H1 (cell line): ENCODE data around the gene NNMT. TPM values are rescaled to one million over a fixed set of nuclear protein-coding genes. Genes with fewer than 3 reads are reported as not detected.

Experiments used
- CTCF ChIA-PET: fragments of 300-600 bp; sonication (Branson Sonifier 250); formaldehyde crosslinking; loops from one replicate; lab custom pipeline; 2021; ENCODE audit not compliant: partially characterized antibody; lab: Charles Lee
- POLR2A ChIA-PET: fragments of 300-600 bp; sonication (Branson Sonifier 250); formaldehyde crosslinking; loops from one replicate; lab custom pipeline; 2021; ENCODE audit warnings: inconsistent platforms; ENCODE audit not compliant: partially characterized antibody; lab: Charles Lee
- DNase-seq, 2 experiments: peaks; one replicate each; pipeline versions ENCODE4 v3.0.0 to v3.0.0-alpha.2; 2010 to 2022; ENCODE audit warnings: low spot score in 2 of 2, low read depth in 1 of 2, mixed read lengths in 1 of 2
- FAIRE-seq: peaks from 2 replicates; lab custom pipeline; 2011; peaks lifted over from hg19 to GRCh38; lab: Jason Lieb, UNC
- H2AFZ ChIP-seq: 2 replicates; pipeline ENCODE4 v1.8.1; 2012; ENCODE audit warnings: low read length, inconsistent platforms
- H2AK5ac ChIP-seq: 2 replicates; pipeline ENCODE4 v1.6.1; 2013; ENCODE audit warnings: low read depth, low read length
- H2BK120ac ChIP-seq: replicated peaks from 2 replicates; pipeline ENCODE3; 2013; ENCODE audit warnings: low read depth, low read length, inconsistent platforms
- H2BK12ac ChIP-seq: 2 replicates; pipeline ENCODE4 v1.6.1; 2013; ENCODE audit warnings: low read depth, low read length
- H2BK15ac ChIP-seq: 2 replicates; pipeline ENCODE4 v1.6.1; 2013; ENCODE audit warnings: low read length
- H2BK20ac ChIP-seq: 2 replicates; pipeline ENCODE4 v1.6.1; 2013; ENCODE audit warnings: low read length
- H2BK5ac ChIP-seq: 2 replicates; pipeline ENCODE4 v1.6.1; 2013; ENCODE audit warnings: low read depth, low read length
- H3K14ac ChIP-seq: 2 replicates; pipeline ENCODE4 v1.6.1; 2013; ENCODE audit warnings: inconsistent platforms; ENCODE audit not compliant: insufficient read length
- H3K18ac ChIP-seq: 2 replicates; pipeline ENCODE4 v1.6.1; 2013; ENCODE audit warnings: low read length; ENCODE audit errors: extremely low read depth
- H3K23ac ChIP-seq: 2 replicates; pipeline ENCODE4 v1.6.1; 2013; ENCODE audit warnings: inconsistent platforms; ENCODE audit not compliant: insufficient read length
- H3K23me2 ChIP-seq: 2 replicates; pipeline ENCODE4 v1.6.1; 2013; ENCODE audit warnings: low read depth, low read length
- H3K27ac ChIP-seq: 2 replicates; pipeline ENCODE4 v1.6.1; 2011; ENCODE audit warnings: low read depth, low read length, inconsistent platforms
- H3K27me3 ChIP-seq, 4 experiments: replicated peaks in 1 of 4; 1 replicate in 1 of 4; 2 replicates in 3 of 4; pipeline versions ENCODE4 v1.6.1 to v1.8.1; 2011 to 2013; ENCODE audit warnings: low read length in 3 of 4, mild to moderate bottlenecking in 3 of 4, inconsistent platforms in 2 of 4, mixed read lengths in 2 of 4, moderate library complexity in 1 of 4; ENCODE audit not compliant: control insufficient read depth in 3 of 4, insufficient read depth in 3 of 4; ENCODE audit errors: extremely low read depth in 1 of 4
- H3K36me3 ChIP-seq, 4 experiments: 2 replicates each; pipeline versions ENCODE4 v1.6.1 to v1.8.1; 2011 to 2013; ENCODE audit warnings: mild to moderate bottlenecking in 4 of 4, low read length in 3 of 4, moderate library complexity in 2 of 4, control low read depth in 1 of 4, inconsistent platforms in 1 of 4; ENCODE audit not compliant: insufficient read depth in 4 of 4, control insufficient read depth in 2 of 4
- H3K4ac ChIP-seq: replicated peaks from 2 replicates; pipeline ENCODE3; 2013; ENCODE audit warnings: low read length, low read depth, mixed read lengths, inconsistent platforms; ENCODE audit not compliant: insufficient read length
- H3K4me1 ChIP-seq, 4 experiments: replicated peaks in 1 of 4; 1 replicate in 1 of 4; 2 replicates in 3 of 4; pipeline versions ENCODE4 v1.6.1 to v1.8.1; 2011 to 2013; ENCODE audit warnings: low read length in 3 of 4, inconsistent platforms in 2 of 4, mixed read lengths in 1 of 4; ENCODE audit not compliant: insufficient read depth in 4 of 4, control insufficient read depth in 3 of 4
- H3K4me2 ChIP-seq, 2 experiments: 2 replicates each; pipeline versions ENCODE4 v1.6.1 to v1.8.1; 2011 to 2013; ENCODE audit warnings: low read depth in 2 of 2, low read length in 2 of 2, control low read depth in 1 of 2, inconsistent platforms in 1 of 2, mild to moderate bottlenecking in 1 of 2; ENCODE audit not compliant: insufficient read depth in 1 of 2
- H3K4me3 ChIP-seq, 4 experiments: fragments of 200-600, 300-600 bp in 1 of 4; sonication (generic), shearing (Covaris generic), sonication (Bioruptor Twin) in 1 of 4; 2 replicates each; pipeline versions ENCODE4 v1.5.1 to v1.8.1; 2011 to 2016; ENCODE audit warnings: low read length in 4 of 4, low read depth in 3 of 4, control low read depth in 2 of 4, inconsistent platforms in 2 of 4, mild to moderate bottlenecking in 2 of 4, mixed read lengths in 1 of 4, moderate library complexity in 1 of 4; ENCODE audit not compliant: insufficient read depth in 2 of 4; ENCODE audit errors: extremely low read depth in 1 of 4
- H3K56ac ChIP-seq: replicated peaks from 2 replicates; pipeline ENCODE3; 2013; ENCODE audit warnings: low read depth, mild to moderate bottlenecking, mixed read lengths, low read length, inconsistent platforms; ENCODE audit not compliant: insufficient read length
- H3K79me1 ChIP-seq: 2 replicates; pipeline ENCODE4 v1.6.1; 2013; ENCODE audit warnings: low read depth, low read length, control low read depth
- H3K79me2 ChIP-seq, 2 experiments: 2 replicates each; pipeline versions ENCODE4 v1.6.1 to v1.8.1; 2012 to 2013; ENCODE audit warnings: low read length in 2 of 2, mild to moderate bottlenecking in 2 of 2, inconsistent platforms in 1 of 2; ENCODE audit not compliant: insufficient read depth in 2 of 2, control insufficient read depth in 1 of 2
- H3K9ac ChIP-seq, 4 experiments: replicated peaks in 1 of 4; 1 replicate in 1 of 4; 2 replicates in 3 of 4; pipeline versions ENCODE4 v1.6.1 to v1.8.1; 2011 to 2013; ENCODE audit warnings: low read depth in 3 of 4, low read length in 3 of 4, control low read depth in 2 of 4, mild to moderate bottlenecking in 2 of 4, moderate library complexity in 2 of 4, inconsistent platforms in 1 of 4; ENCODE audit errors: extremely low read depth in 1 of 4
- H3K9me3 ChIP-seq, 2 experiments: 2 replicates each; pipeline versions ENCODE4 v1.6.1 to v1.8.1; 2012 to 2013; ENCODE audit warnings: mild to moderate bottlenecking in 2 of 2, moderate library complexity in 2 of 2, control low read depth in 1 of 2, inconsistent platforms in 1 of 2, low read depth in 1 of 2, low read length in 1 of 2, mixed read lengths in 1 of 2; ENCODE audit not compliant: insufficient read depth in 2 of 2
- H4K20me1 ChIP-seq, 2 experiments: replicated peaks in 1 of 2; 2 replicates each; pipeline versions ENCODE3 to v1.8.1; 2011 to 2013; ENCODE audit warnings: inconsistent platforms in 2 of 2, low read length in 2 of 2, mild to moderate bottlenecking in 1 of 2; ENCODE audit not compliant: insufficient read depth in 2 of 2, control insufficient read depth in 1 of 2
- H4K5ac ChIP-seq: 2 replicates; pipeline ENCODE4 v1.6.1; 2013; ENCODE audit warnings: low read length, low read depth, mixed read lengths, inconsistent platforms; ENCODE audit not compliant: insufficient read length
- H4K8ac ChIP-seq: 2 replicates; pipeline ENCODE4 v1.8.0; 2013; ENCODE audit warnings: mild to moderate bottlenecking, moderate library complexity, low read length, inconsistent platforms; ENCODE audit not compliant: insufficient read depth; ENCODE audit errors: extremely low read depth
- H4K91ac ChIP-seq: replicated peaks from 2 replicates; pipeline ENCODE3; 2013; ENCODE audit warnings: low read length, mixed read lengths, inconsistent platforms; ENCODE audit not compliant: insufficient read length
- ATF2 ChIP-seq: IDR thresholded peaks from 2 replicates; pipeline ENCODE4 v1.6.1; 2012; ENCODE audit warnings: low read length, inconsistent platforms
- EZH2 ChIP-seq: fragments of 200-600 bp; sonication (generic); IDR thresholded peaks from 2 replicates; pipeline ENCODE4 v1.7.1; 2012; ENCODE audit warnings: low read depth, mild to moderate bottlenecking, moderate library complexity, low read length, inconsistent platforms; ENCODE audit not compliant: severe bottlenecking
- HDAC2 ChIP-seq, 2 experiments: fragments of 300-600 bp in 1 of 2; sonication (generic) in 1 of 2; IDR thresholded peaks; 2 replicates each; pipeline ENCODE4 v1.6.1; 2011 to 2012; ENCODE audit warnings: low read depth in 2 of 2, low read length in 2 of 2, mild to moderate bottlenecking in 2 of 2, moderate library complexity in 2 of 2, borderline replicate concordance in 1 of 2, inconsistent platforms in 1 of 2
- HDAC6 ChIP-seq: IDR thresholded peaks from one replicate; pipeline ENCODE4 v1.7.1; 2012; ENCODE audit warnings: low read depth, mild to moderate bottlenecking, inconsistent platforms, low read length, moderate library complexity
- NANOG ChIP-seq: IDR thresholded peaks from 2 replicates; pipeline ENCODE4 v1.6.1; 2011; ENCODE audit warnings: low read length, low read depth, mild to moderate bottlenecking, inconsistent platforms; ENCODE audit not compliant: insufficient read depth, poor library complexity, severe bottlenecking
- PHF8 ChIP-seq: fragments of 200-600 bp; sonication (generic); conservative IDR thresholded peaks from 2 replicates; pipeline ENCODE4 v1.7.1; 2012; ENCODE audit warnings: low read depth, mild to moderate bottlenecking, inconsistent platforms, low read length, moderate library complexity
- POLR2A ChIP-seq, 2 experiments: IDR thresholded peaks; 1 replicate in 1 of 2; 2 replicates in 1 of 2; pipeline ENCODE4 v1.6.1; 2011; ENCODE audit warnings: low read depth in 2 of 2, low read length in 2 of 2, mild to moderate bottlenecking in 2 of 2; ENCODE audit errors: control extremely low read depth in 1 of 2
- SAP30 ChIP-seq: fragments of 300-600 bp; sonication (generic); IDR thresholded peaks from 2 replicates; pipeline ENCODE4 v1.7.1; 2012; ENCODE audit warnings: low read length, moderate library complexity, mild to moderate bottlenecking, inconsistent platforms; ENCODE audit not compliant: insufficient read depth, insufficient replicate concordance
- ZNF274 ChIP-seq: IDR thresholded peaks from 2 replicates; pipeline ENCODE4 v1.7.0; 2012; ENCODE audit warnings: low read length, borderline replicate concordance; ENCODE audit errors: extremely low read depth
- WGBS, 2 experiments: shearing (Covaris generic) in 1 of 2; methylation state at CpG; one replicate each; pipeline versions ENCODE4 v1.1.6 to v1.1.7; 2013 to 2015; ENCODE audit warnings: low lambda C conversion rate in 2 of 2, mixed read lengths in 2 of 2, inconsistent platforms in 1 of 2, low coverage in 1 of 2, missing lambda C conversion rate in 1 of 2; ENCODE audit not compliant: insufficient replicate concordance in 2 of 2, insufficient coverage in 1 of 2, insufficient read length in 1 of 2; ENCODE audit errors: extremely low coverage in 1 of 2, missing lambda C conversion rate in 1 of 2; 5-methylcytosine and 5-hydroxymethylcytosine counted together
- polyA plus RNA-seq, 7 experiments: library from polyadenylated mRNA; depleted of rRNA in 3 of 7; stranded (reverse) in 5 of 7; unstranded in 2 of 7; fragments of >200 nt in 5 of 7; fragments of 200-250 nt in 2 of 7; gene quantifications; 1 replicate in 5 of 7; 2 replicates in 1 of 7; 4 replicates in 1 of 7; pipeline versions ENCODE4 v1.2.1 to v1.2.3, GENCODE V29; 2011 to 2013; ENCODE audit warnings: missing spikeins in 2 of 7, mixed read lengths in 2 of 7
- total RNA-seq: library from RNA; stranded (reverse); fragmentation: NEBNext Ultra II Directional; extraction: Animal tissue kit (Norgen Biotek cat#: 25700); gene quantifications from 2 replicates; pipeline ENCODE4 v1.2.1, GENCODE V29; 2021

NNMT gene
- total and polyA plus RNA-seq, 2 of the 8 experiments (the other 6 are each of a cell fraction or from before 2014, with no cell fraction given): not detected

DNA sequence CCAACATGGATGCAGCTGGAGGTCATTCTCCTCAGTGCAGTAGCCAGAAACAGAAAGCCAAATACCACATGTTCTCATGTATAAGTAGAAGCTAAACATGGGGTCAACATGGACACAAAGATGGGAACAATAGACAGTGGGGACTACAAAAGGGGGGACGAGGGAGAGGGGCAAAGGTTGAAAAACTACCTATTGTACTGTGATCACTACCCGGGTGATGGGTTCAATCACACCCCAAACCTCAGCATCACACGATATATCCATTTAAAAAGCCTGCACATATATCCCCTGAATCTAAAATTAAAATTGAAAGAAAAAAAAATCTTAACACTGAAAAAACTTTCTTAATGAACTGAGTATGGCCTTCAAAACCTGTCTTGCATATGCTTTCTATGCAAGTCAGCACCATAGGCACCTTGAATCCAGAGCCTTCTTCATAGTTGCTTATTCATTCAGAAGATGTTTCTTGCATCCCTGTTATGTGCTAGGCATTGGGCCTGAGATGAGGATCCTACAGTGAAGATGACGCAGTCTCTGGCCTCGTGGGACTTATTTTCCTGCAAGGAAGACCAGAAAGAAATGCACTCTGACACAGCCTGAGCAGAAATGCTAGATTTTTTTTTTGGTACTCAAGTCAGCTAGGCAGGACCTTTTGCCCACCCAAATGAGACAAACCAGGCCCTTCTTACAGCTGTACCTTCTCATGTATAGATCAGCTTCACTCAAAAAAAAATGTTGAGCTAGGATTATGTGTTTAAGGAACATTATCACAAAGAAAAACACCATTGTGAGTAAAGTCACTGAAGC lies 21.0 kb downstream of the NNMT start:
- Histone ChIP-seq H4K5ac (no peak overlapping the region), H2BK5ac (no peak overlapping the region), H2BK15ac (no peak overlapping the region), H2BK12ac (peak overlapping the region; percentile 88; the same call in 1 of the 2 replicates), H3K27ac (no peak overlapping the region), H3K56ac (no peak overlapping the region), H3K23ac (no peak overlapping the region), H3K79me2 (no peaks in the 10 kb centered on the region), H3K4ac (no peak overlapping the region), H2BK120ac (peak overlapping the region; percentile 1), H4K8ac (no peak overlapping the region), H2AFZ (peak overlapping the region; percentile 57; the same call in 1 of the 2 replicates), H4K91ac (peak overlapping the region; percentile 38), H3K9ac (no peak overlapping the region), H3K18ac (peak overlapping the region; percentile 73; the same call in 1 of the 2 replicates), H3K4me1 (peaks cover 2 to 24% (median 14%) of the 10 kb centered on the region in 4 experiments; a peak in 6 of 7 replicates), H3K79me1 (no peaks in the 10 kb centered on the region), H3K23me2 (no peaks in the 10 kb centered on the region), H3K4me2 (no peak overlapping the region), H3K36me3 (no peaks in the 10 kb centered on the region), H2BK20ac (peak overlapping the region; percentile 68), H4K20me1 (no peaks in the 10 kb centered on the region), H3K27me3 (no peaks in the 10 kb centered on the region; a peak in 1 of 7 replicates), H3K4me3 (no peak overlapping the region), H3K14ac (no peak overlapping the region), H3K9me3 (no peaks in the 10 kb centered on the region), H2AK5ac (no peak overlapping the region)
- FAIRE-seq (no peak), DNase-seq (no peak)
- ChIA-PET CTCF (interaction anchor here (0.7 to 2.2 kb wide), 13 partner anchors 10 to 448 kb away, joined by 3 to 7 read pairs (median 3); partner anchors contain the start of gene NNMT), POLR2A (no interaction called here)
- 86% methylated on average over 5 of the region's 5 CpGs; no CpG with 5 or more reads in 1 of the 2 experiments for WGBS, 2 experiments
- TF ChIP-seq NANOG (no peak), ZNF274 (no peak), HDAC2 (IDR thresholded peaks at IDR 0.05; ENCODE audit: borderline replicate concordance in 1 of 2, low read depth in 2 of 2, low read length in 2 of 2) (no peak), PHF8 (no peak), EZH2 (no peak), POLR2A (IDR thresholded peaks at IDR 0.05; ENCODE audit: control extremely low read depth in 1 of 2, low read depth in 2 of 2, low read length in 2 of 2) (no peak), SAP30 (no peak), ATF2 (no peak), HDAC6 (no peak)
